ENCODE data around the gene NSUN3. TPM values are rescaled to one million over a fixed set of nuclear protein-coding genes. Genes with fewer than 3 reads are reported as not detected.

NSUN3 gene
- total RNA-seq, 1 donor from 2014 or later = 15.3 TPM

DNA sequence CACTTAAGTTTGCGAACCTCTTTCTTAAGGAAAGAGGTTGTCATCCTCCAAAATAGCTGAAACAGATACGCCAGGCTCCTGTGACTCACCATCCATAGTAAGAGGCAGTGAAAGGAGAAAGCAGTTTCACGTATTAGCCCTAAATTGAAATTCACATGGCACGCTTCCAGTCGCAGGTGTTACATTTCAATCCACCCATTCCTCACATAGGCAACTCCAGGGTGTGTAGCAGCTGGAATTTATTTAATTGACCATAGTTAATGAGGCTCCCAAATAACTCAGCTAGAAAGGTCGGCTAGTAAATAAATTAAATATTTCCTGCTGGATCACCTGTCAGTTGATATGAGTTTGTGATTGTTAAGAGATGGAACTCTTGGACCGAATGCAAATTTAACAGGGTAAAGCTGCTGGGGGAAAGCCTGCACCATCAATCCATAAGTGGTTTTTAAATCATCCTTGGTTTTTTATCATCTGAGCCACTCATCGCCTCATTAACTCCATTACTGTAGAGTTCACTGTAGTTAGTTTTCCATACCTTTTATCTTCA lies 19.6 kb downstream of the NSUN3 start:
- TF ChIP-seq, protein P1, sequence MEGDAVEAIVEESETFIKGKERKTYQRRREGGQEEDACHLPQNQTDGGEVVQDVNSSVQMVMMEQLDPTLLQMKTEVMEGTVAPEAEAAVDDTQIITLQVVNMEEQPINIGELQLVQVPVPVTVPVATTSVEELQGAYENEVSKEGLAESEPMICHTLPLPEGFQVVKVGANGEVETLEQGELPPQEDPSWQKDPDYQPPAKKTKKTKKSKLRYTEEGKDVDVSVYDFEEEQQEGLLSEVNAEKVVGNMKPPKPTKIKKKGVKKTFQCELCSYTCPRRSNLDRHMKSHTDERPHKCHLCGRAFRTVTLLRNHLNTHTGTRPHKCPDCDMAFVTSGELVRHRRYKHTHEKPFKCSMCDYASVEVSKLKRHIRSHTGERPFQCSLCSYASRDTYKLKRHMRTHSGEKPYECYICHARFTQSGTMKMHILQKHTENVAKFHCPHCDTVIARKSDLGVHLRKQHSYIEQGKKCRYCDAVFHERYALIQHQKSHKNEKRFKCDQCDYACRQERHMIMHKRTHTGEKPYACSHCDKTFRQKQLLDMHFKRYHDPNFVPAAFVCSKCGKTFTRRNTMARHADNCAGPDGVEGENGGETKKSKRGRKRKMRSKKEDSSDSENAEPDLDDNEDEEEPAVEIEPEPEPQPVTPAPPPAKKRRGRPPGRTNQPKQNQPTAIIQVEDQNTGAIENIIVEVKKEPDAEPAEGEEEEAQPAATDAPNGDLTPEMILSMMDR (IDR thresholded peaks at IDR 0.05; ENCODE audit: unreplicated experiment) = no peak
- H3K27me3 Mint-ChIP-seq = no peaks in the 10 kb centered on the region
- no peak for DNase-seq (ENCODE audit: low spot score, unreplicated experiment)
- peaks cover 5% of the 10 kb centered on the region for H3K4me1 Mint-ChIP-seq (ENCODE audit: low read depth)
- no peak overlapping the region for H3K27ac Mint-ChIP-seq
- H3K4me3 Mint-ChIP-seq (ENCODE audit: low read depth) = no peak overlapping the region
- H3K36me3 Mint-ChIP-seq (ENCODE audit: insufficient read depth) = peaks cover 14% of the 10 kb centered on the region
- H3K9me3 Mint-ChIP-seq (ENCODE audit: low read depth) = no peaks in the 10 kb centered on the region

DNA sequence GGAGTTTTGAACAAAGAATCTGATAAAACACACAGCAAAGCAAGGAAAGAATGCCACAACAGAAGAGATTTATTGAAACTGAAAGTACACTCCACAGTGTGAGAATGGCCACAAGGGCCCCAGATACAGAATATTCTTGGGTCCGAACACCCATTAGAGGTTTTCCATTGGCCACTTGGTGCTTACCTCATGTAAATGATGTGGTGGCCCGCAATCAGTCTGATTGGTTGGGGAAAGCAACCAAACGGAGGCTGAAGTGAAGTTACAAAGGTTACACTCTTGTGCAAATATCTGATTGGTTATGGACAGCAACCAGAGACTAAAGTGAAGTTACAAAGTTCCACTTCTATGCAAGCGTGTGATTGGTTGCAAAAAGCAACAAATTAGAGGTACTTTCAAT lies 20.4 kb downstream of the NSUN3 start:
- peaks cover 5% of the 10 kb centered on the region for H3K4me1 Mint-ChIP-seq (ENCODE audit: low read depth)
- no peak for DNase-seq (ENCODE audit: low spot score, unreplicated experiment)
- TF ChIP-seq, protein P1 (IDR thresholded peaks at IDR 0.05; ENCODE audit: unreplicated experiment) = no peak
- H3K27ac Mint-ChIP-seq = no peak overlapping the region
- no peaks in the 10 kb centered on the region for H3K27me3 Mint-ChIP-seq
- no peaks in the 10 kb centered on the region for H3K9me3 Mint-ChIP-seq (ENCODE audit: low read depth)
- peaks cover 10% of the 10 kb centered on the region for H3K36me3 Mint-ChIP-seq (ENCODE audit: insufficient read depth)
- no peak overlapping the region for H3K4me3 Mint-ChIP-seq (ENCODE audit: low read depth)

DNA sequence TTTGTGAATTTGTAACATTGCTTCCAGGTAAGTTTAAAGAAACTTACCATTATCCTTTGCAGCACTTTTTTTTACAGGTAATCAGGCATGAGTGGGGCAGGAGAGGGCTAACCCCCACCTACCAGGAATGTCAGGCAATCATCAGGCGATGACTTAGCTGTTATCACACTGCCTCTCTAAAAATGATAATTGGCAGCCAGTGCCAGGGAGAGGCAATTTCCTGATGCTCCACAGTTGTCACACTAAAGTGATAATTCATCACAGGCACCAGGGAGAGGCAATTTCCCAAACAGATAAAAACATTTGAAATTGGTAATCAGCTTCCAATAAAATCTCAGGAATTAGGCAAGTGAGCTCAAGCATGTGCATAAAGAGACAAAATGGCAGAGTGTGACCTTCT lies 26.3 kb downstream of the NSUN3 start:
- Mint-ChIP-seq H3K4me3 (ENCODE audit: low read depth) (no peak overlapping the region), H3K9me3 (ENCODE audit: low read depth) (no peaks in the 10 kb centered on the region), H3K27ac (no peak overlapping the region), H3K27me3 (no peaks in the 10 kb centered on the region), H3K4me1 (ENCODE audit: low read depth) (no peaks in the 10 kb centered on the region), H3K36me3 (ENCODE audit: insufficient read depth) (peaks cover 17% of the 10 kb centered on the region)
- DNase-seq (ENCODE audit: low spot score, unreplicated experiment) = no peak
- TF ChIP-seq, protein P1 (IDR thresholded peaks at IDR 0.05; ENCODE audit: unreplicated experiment) = no peak

DNA sequence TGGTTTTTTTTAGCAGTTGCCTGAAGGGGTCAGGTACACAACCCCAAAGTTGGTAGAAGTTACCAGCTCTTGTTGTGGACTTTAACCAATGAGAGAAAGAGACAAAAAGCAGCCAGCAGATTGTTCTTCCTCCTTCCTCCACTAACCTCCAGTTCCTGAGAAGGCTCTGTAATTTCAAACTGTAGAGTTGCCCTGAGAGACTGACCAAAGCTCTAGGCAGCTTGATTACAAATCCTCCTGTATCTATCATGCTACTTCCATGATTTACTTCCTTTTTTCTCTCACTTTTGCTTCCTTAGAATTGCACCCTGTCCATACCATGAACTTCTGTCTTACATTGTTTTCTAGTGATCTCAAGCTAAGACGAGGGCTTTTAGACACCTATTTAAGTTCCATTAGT lies 29.2 kb downstream of the NSUN3 start:
- H3K36me3 Mint-ChIP-seq (ENCODE audit: insufficient read depth) = peaks cover 13% of the 10 kb centered on the region
- no peak overlapping the region for H3K27ac Mint-ChIP-seq
- no peak for DNase-seq (ENCODE audit: low spot score, unreplicated experiment)
- H3K4me1 Mint-ChIP-seq (ENCODE audit: low read depth) = no peaks in the 10 kb centered on the region
- no peak overlapping the region for H3K4me3 Mint-ChIP-seq (ENCODE audit: low read depth)
- H3K9me3 Mint-ChIP-seq (ENCODE audit: low read depth) = no peaks in the 10 kb centered on the region
- TF ChIP-seq, protein P1 (IDR thresholded peaks at IDR 0.05; ENCODE audit: unreplicated experiment) = no peak
- no peaks in the 10 kb centered on the region for H3K27me3 Mint-ChIP-seq

DNA sequence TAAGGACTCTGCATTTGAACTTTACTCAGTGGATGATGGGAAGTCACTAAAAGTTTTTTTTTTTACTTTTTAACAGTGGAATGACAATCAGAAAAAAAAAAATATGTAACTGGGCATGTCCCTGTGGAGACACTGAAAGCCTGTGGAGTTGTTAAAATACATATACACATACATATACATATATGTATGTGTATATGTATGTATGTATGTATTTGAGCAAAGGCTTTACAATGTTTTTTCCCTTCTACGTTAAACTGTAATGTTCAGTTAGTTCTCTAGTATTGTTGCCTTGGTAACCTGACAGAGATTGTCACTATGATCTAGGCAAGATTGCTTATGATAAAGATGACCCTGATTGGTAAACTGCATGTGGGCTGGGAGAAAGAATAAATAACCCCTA lies 30.3 kb downstream of the NSUN3 start:
- DNase-seq (ENCODE audit: low spot score, unreplicated experiment) = no peak
- no peaks in the 10 kb centered on the region for H3K27me3 Mint-ChIP-seq
- no peak overlapping the region for H3K27ac Mint-ChIP-seq
- H3K4me3 Mint-ChIP-seq (ENCODE audit: low read depth) = no peak overlapping the region
- H3K9me3 Mint-ChIP-seq (ENCODE audit: low read depth) = no peaks in the 10 kb centered on the region
- H3K4me1 Mint-ChIP-seq (ENCODE audit: low read depth) = no peaks in the 10 kb centered on the region
- H3K36me3 Mint-ChIP-seq (ENCODE audit: insufficient read depth) = peaks cover 20% of the 10 kb centered on the region
- TF ChIP-seq, protein P1 (IDR thresholded peaks at IDR 0.05; ENCODE audit: unreplicated experiment) = no peak
